Stimulated activated CD4-positive, alpha-beta T cell treated with anti-CD3 and anti-CD28 coated beads, Interleukin-1b, Interleukin-23, amount 100 ng/mL, for 48 hours (primary cell): ENCODE results near the gene ZNF223.
A peak's percentile ranks its signal among the peaks of the same experiment; 100 is the strongest.

Experiments used
- DNase-seq: peaks from one replicate; pipeline ENCODE4 v3.0.0-alpha.2; 2020

Gene ZNF223

DNA sequence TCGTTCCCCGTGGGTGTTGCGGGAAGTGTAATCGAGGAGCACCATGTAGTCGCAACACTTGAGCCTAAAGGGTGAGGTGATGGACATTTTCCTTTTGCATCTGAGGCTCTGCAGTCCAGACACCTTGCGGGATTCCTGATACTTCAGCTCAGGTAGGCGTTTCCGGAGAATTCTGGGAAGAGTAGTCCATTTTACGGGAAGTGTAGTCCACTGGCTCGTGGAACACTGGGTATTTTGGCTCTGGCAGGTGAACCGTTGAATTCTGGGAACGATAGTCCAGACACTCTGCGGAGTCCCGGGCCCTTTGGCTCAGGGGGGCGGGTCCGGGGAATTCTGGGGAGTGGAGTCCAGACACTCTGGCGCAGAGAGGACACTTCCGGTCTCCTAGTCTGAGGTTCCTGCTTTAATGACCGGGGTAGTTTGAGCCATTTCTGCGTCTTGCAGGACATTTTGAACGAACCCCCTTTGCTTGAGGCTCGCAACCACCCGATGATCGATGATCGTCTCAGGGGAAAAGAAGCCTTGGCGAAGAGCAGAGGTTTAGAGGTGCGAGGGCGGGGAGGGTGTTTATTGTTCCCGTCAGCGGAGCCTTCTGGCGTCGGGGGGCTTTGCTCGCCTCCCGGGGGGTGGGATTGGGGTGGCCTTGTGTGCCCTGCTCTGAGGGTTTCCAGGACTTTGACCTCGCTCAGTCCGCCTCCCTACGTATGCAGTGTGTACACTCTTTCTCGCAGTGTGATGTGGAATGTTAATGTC lies at the start of gene ZNF223:
TSS of gene ZNF223 (plus strand) at position 387 of the 753 bp plus-strand sequence. CDS start 3,141 bp downstream, outside the sequence.
- peak; percentile 54 for DNase-seq

DNA sequence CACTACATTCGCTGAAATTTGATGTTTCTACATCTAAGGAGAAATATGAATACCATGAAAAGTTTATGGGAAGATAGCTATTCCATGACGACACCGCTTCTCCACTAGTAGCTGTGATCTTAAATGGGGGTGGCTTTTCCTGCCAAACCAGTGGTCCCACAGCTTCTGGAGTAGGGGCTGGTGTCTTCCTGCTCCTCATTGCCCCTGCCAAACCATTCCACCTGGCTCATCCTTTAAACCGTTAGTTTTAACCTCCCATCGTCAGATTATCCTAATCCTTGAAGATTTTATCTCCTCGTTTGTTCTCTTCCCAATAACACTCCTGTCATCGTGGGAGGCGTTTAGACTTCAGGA lies 49.6 kb upstream of the ZNF223 start:
- DNase-seq, result no peak

DNA sequence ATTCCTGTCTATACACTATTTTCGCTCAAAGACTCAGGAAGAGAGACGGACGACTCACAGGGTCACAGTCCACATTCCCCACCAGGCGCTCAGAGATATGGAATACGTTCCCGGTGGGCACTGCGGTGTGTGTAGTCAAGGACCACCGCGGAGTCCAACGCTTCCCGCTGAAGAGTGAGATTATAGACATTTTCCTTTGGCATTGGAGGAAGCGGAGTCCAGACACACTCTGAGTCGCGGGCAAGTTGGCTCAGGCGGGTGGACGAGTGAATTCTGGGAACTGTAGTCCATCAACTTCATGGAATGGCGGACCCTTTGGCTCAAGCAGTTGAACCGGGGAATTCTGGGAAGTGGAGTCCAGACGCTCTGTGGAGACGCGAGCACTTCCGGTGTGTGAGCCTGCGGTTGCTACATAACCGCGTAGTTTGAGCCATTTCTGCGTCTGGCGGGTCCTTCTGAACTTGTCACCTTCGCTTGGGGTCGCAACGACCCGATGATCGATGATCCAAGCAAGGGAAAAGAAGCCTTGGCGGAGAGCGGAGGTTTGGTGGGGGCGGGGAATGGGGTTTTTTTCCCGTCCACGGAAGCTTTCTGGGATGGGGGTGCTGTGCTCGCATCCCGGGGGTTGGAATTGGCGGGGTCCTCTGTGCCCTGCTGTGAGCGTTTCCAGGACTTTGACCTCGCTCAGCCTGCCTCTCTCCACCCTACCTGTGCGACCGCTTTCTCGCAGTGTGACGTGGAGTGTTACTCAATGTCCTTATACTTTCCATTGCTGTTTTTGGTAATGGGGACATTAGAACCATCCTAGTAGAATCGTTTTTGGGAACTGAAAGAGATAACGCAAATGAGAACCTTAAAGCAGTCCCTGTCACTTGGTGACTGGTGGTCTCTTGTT lies 49.0 kb upstream of the ZNF223 start, which contains the start of gene ZNF230:
TSS of gene ZNF230 (plus strand) at position 392 of the 895 bp plus-strand sequence. CDS start 4,122 bp downstream, outside the sequence.
- peak; percentile 87 for DNase-seq

DNA sequence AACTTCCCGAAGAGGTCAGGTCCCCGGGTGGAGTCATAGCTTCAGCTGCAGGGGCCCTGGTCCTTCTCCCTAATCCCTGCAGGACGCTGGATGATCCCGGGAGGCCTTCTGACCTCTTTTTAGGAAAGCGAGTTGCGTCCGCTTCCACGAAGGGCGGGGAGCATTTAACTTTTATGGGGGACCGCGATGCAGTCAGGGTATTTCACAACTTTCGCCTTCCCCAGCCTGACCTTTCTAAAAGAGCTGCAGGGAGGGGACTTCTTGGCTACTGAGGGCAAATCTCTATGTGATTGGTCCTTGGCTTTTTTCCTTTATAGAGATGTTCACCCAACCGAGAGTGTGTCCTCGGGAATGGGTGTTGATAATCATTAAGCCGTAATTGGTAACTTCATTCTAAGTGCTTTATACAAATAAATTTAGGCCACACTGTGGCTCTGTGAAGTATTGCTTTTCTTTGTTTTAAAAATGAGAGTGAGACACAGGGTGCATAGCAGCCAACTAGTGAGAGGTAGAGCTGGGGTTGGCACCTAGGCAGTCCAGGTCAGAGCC lies 48.3 kb upstream of the ZNF223 start:
- no peak for DNase-seq

DNA sequence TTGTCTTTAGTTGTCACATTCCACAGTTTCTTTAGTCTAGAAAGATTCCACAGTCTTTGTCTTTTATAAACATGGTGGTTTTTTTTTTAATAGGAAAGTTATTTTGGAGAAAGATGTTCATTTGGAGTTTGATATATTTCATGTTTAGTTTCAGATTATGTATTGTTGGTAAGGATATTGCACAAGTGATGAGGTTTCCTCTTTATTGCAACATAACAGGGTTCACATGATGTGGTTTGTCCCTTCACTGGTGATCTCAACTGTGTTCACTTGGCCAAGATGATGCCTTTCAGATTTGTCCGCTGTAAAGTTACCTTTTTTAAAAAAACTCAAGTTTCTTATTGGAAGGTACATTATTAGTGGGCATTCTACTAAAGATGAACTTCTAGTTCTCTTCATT lies 45.9 kb upstream of the ZNF223 start:
- no peak for DNase-seq

DNA sequence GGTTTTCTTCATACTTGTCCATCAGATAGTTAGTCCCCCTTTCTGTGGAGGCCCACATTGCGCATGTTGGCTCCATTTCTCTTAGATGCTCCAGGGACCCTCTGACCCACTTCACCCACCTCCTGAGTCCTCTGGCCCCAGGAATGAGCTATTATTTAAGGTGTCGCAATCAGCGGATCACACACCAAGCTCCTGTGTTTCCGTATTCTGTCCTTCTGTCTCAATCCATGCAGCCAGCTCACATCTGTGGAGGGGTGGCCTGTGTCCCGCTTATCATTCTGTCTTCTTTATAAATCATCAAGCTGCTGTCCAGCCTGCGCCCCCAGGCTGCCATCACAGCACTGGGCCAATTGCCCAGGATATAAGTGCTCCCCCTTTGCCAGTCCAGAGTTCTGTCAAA lies 44.4 kb upstream of the ZNF223 start:
- no peak for DNase-seq

DNA sequence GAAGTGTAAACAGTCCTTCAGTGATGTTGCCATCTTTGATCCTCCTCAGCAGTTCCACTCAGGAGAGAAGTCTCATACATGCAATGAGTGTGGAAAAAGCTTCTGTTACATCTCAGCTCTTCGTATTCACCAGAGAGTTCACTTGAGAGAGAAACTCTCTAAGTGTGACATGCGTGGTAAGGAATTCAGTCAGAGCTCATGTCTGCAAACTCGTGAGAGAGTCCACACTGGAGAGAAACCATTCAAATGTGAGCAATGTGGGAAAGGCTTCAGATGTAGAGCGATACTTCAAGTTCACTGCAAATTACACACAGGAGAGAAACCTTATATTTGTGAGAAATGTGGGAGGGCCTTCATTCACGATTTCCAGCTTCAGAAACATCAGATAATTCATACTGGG lies 41.4 kb upstream of the ZNF223 start:
- DNase-seq, result no peak

DNA sequence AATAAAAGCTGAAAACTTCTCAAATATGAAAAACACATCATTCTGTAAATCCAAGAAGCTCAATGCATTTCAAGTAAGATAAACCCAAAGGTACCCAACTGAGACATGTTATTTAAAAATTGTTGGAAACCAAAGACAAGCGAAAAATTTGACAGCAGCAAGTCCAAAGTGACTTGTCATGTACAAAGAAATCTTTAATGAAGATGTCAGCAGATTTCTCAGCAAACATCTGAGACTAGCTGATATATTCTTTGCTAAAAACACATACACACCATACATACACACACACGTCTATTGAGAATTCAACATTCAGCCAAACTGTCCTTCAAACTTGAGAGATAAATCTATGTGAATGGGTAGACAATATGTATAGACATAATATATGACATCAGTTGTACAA lies 32.3 kb upstream of the ZNF223 start:
- no peak for DNase-seq

DNA sequence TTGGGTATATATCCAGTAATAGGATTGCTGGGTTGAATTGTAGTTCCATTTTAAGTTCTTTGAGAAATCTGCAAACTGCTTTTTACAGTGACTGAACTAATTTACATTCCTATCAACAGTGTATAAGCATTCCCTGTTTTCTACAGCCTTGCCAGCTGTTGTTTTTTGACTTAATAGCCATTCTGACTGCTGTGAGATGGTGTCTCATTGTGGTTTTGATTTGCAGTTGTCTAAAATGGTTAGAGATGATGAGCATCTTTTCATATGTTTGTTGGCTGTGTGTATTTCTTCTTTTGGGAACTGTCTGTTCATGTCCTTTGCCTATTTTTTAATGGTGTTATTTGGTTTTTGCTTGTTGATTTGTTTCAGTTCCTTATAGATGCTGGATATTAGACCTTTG lies 30.6 kb upstream of the ZNF223 start:
- DNase-seq, result no peak

DNA sequence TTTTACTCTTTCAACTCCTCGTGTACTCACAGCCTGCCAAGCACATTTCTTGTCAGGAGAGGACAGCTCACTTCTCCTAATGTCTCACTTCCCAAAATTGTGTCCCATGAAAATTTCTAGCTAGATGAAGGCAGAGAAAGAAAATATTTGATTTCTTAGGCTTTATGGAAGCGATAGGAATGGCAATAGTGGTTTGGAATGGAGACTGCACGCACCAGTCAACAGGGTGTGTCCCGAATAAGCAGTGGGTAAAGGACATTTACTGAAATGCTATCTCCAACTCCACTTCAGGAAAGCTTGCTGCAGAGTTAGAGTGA lies 27.0 kb upstream of the ZNF223 start:
- DNase-seq, result no peak

DNA sequence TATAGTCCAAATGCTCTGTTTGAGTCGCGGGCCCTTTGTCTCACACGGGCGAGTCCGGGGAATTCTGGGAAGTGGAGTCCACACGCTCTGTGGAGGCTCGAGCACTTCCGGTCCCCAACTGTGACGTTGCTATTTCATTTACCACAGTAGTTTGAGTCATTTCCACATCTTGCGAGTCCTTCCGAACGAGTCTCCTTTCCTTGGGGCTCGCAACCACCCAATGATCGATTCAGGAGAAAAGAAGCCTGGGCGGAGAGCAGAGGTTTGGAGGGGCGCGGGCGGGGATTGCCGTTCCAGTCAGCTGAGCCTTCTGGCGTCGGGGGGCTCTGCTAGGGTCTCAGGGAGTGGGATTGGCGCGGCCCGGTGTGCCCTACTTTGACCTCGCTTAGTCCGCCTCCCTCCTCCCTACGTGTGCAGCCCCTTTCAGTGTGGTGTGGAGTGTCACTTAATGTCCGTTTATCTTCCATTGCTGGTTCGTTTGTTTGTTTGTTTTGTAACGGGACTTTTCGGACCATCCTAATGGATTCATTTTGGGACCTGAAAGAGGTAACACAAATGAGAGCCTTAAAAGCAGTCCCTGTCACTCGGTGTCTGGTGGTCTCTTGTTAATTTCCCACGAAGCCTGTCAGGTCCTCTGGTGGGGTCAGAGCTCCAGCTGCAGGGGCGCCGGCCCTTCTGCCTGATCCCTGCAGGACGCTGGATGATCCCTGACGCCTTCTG lies 26.5 kb upstream of the ZNF223 start, which contains the start of gene ZNF222:
TSS of gene ZNF222 (plus strand) at position 163 of the 720 bp plus-strand sequence. CDS start at position 221, 58 bp downstream.
- peak; percentile 80 for DNase-seq

DNA sequence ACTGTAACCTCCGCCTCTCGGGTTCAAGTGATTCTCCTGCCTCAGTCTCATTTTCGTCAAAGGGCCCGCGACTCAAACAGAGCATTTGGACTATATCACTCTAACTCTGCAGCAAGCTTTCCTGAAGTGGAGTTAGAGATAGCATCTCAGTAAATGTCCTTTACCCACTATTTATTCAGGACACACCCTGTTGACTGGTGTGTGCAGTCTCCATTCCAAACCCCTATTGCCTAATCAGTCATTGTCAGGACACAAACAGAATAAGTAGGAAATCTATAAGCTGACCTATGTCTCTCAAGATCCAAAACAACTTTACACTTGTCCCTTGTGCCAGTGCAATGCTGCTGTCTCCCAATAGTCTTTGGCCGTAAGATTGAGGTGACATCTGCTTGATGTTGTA lies 25.2 kb upstream of the ZNF223 start:
- DNase-seq, result no peak

DNA sequence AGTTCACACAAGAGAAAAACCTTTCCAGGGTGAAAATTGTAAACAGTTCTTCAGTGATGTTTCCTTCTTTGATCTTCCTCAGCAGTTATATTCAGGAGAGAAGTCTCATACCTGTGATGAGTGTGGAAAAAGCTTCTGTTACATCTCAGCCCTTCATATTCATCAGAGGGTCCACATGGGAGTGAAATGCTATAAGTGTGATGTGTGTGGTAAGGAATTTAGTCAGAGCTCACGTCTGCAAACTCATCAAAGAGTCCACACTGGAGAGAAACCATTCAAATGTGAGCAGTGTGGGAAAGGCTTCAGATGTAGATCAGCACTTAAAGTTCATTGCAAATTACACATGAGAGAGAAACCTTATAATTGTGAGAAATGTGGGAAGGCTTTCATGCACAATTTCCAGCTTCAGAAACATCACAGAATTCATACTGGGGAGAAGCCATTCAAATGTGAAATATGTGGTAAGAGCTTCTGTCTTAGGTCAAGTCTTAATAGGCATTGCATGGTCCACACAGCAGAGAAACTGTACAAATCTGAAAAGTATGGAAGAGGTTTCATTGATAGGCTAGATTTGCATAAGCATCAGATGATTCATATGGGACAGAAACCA lies 19.7 kb upstream of the ZNF223 start:
- DNase-seq, result no peak

DNA sequence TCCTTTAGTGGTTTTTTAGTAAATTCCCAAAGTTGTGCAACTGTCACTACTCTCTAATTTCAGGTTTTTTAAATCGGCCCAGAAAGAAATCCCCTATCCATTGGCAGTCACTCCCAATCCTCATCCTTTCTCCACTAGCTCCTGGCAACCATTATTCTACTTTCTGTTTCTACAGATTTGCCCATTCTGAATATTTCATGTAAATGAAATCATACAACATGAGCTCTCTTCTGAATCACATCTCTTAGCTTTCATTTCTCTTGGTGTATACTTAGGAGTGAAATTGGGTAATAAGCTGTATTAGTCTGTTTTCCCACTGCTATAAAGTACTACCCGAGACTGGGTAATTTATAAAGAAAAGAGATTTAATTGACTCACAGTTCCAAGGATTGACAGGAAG lies 9.7 kb upstream of the ZNF223 start:
- DNase-seq, result no peak

DNA sequence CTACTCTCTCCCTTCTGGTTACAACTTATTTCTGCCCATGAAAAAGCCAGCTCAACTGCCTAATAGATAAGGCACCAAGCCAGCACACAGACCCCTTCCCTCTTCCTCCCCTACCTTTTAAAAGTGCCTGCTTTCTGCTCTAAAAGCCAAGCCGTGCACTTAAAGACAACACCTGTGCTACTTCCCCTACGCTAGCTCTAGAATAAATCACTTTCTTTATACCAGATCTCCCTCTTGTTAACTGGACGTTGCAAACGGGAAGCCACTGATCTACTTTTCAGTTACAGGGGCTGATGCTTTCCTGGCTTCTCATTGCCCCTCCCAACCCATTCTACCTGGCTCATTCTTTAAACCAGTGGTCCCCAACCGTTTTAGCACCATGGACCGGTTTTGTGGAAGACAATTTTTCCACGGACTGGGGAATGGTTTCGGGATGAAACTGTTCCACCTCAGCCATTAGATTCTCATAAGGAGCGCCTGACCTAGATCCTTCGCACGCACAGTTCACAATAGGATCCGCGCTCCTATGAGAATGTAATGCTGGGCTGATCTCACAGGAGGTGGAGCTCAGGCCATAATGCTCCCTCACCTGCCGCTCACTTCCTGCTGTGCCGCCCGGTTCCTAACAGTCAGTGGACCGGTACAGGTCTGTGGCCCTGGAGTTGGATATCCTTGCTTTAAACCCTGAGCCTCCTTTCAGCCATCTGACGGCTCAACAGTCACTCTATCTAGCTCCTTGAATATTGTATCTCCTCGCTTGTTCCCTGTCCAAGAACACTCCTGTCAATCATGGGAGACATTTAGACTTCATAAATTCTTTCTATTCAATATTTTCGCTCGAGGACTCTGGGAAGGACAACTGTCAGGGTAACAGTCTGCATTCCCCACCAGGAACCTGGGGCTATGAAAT lies 841 bp upstream of the ZNF223 start:
- peak; percentile 16 for DNase-seq

DNA sequence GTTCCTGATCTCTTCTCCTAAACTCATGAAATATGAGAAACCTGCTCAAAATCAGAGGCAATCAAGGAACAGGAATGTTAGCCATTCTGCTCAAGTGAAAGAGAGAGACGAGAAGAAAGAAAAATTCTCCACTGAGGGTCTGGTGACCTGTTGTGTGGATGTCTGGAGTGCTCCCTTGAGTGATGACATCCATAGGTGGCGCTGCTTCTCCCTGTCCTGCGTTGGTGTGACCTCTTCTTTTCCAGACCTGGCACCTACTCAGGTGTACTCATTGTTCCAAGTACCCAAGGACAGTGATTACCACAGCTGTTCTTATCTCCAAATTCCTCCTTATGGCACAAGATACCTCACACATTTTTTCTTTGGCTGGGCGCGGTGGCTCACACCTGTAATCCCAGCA lies 4.0 kb downstream of the ZNF223 start:
- DNase-seq, result no peak

DNA sequence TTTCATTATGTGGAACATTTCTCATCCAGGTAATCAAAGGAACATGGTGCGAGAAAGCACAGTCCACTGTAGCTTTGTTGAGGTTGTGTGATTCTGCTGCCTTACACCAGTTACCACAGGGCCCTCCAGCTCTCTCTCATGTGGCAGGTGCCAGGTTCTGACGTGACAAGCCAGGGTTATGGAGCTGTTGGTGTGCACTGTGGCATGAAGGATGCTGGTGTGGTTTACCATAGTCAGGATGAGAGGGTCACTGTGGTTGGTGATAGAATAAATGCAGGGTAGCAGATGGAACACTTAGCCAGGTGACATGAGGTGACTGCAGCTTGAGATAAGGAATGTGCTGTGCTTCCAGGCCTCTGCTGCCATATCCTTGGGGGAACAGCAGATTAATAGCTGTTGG lies 7.4 kb downstream of the ZNF223 start:
- no peak for DNase-seq

DNA sequence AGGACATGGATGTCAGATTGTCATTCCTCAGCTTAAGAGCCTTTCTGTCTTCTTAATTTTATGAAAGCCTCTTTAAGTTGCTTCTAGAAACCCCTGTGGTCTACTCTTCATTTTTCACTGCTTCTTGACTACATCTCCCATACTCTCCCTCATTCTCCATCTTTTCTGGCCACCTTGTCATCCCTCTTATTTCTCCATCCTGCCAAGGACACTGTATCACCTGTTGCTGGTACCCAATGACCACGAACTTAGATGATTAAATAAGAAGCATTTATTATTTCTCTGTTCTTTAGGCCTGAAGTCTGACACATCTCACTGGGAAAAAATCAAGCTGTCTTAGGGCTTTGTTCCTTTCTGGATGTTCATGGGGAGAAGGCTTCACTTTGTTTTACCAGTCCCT lies 9.2 kb downstream of the ZNF223 start:
- DNase-seq, result no peak

DNA sequence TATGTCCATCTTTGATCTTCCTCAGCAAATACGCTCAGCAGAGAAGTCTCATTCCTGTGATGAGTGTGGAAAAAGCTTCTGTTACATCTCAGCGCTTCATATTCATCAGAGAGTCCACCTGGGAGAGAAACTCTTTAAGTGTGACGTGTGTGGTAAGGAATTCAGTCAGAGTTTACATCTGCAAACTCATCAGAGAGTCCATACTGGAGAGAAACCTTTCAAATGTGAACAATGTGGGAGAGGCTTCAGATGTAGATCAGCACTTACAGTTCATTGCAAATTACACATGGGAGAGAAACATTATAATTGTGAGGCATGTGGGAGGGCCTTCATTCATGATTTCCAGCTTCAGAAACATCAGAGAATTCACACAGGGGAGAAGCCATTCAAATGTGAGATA lies 14.5 kb downstream of the ZNF223 start:
- no peak for DNase-seq

DNA sequence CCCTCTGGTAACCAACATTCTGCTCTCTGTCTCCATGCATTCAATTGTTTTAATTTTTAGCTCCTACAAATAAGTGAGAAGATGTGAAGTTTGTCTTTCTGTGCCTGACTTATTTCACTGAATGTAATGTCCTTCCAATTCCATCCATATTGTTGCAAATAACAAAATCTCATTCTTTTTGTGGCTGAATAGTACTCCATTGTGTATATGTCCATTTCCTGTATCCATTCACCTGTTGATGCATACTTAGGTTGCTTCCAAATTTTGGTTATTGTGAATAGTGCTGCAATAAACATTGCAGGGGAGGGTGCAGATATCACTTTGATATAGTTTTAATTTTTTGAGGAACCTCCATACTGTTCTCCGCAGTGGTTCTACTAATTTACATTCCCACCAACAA lies 17.6 kb downstream of the ZNF223 start:
- DNase-seq, result no peak

DNA sequence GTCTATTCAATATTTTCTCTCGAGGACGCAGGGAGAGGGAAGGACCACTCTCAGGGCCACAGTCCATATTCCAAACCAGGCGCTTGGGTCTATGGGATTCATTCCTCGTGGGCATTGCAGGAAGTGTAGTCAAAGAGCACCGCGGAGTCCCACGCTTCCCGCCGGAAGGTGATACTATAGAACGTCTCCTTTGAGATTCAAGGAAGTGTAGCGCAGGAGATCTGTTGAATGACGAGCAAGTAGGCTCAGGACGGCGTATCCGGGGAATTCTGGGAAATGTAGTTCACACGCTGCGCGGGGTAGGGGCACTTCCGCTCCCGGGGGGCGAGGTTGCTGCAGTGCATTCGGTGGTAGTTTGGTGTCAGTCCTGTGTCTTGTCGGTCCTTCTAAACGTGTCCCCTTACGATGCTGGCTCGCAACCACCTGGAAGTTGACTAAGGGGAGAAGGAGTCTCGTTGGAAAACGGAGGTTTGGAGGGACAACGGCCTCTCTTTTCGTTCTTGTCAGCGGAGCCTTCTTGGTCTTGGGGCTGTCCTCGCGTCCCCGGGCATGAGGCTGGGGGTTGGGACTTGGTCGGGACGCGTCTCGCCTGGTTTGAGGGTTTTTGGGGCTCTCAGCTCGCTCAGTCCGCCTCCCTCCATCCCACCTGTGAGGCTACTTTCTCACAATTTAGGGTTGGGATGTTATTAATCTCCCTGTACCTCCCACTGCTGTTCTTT lies 20.1 kb downstream of the ZNF223 start, which contains the start of gene ZNF284:
TSS of gene ZNF284 (plus strand) at position 336 of the 719 bp plus-strand sequence. CDS start 4,231 bp downstream, outside the sequence.
- DNase-seq, result peak; percentile 82
